DOHH2 (cell line): Measurements from ENCODE around the gene GPRC5C.

Experiments
- EZH2phosphoT487 ChIP-seq: fragments of 200-600 bp; sonication (generic); IDR thresholded peaks from 2 replicates; pipeline ENCODE4 v1.6.1; 2017; ENCODE audit warnings: borderline replicate concordance, mild to moderate bottlenecking, antibody characterized with exemption, low read length, moderate library complexity, mixed read lengths
- TF ChIP-seq, protein P1 (sequence below): fragments of 200-600 bp; sonication (generic); IDR thresholded peaks from one replicate; pipeline ENCODE4 v1.5.1; 2014; ENCODE audit warnings: antibody characterized with exemption, mild to moderate bottlenecking, low read depth, low read length; ENCODE audit not compliant: poor library complexity, severe bottlenecking

DNA sequence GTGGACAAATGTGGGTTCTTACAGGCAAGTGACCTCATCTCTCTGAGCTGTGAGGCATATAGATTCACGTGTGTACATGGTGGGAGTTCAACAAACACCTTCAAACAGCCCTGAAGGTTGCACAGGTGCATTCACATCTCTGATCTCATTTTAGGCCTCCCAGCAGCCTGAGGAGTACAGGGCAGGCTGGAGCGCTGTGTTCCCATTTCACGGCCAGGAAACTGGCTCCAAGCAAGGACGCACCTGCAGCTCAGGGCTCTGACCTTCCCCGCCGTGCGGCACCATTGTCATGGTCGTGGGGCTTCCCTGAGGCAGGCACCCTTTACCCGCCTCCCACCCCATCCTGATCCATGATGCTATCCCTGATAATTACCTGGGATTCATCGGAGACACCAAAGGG, 29.7 kb downstream of the GPRC5C start:
- TF ChIP-seq, protein P1, sequence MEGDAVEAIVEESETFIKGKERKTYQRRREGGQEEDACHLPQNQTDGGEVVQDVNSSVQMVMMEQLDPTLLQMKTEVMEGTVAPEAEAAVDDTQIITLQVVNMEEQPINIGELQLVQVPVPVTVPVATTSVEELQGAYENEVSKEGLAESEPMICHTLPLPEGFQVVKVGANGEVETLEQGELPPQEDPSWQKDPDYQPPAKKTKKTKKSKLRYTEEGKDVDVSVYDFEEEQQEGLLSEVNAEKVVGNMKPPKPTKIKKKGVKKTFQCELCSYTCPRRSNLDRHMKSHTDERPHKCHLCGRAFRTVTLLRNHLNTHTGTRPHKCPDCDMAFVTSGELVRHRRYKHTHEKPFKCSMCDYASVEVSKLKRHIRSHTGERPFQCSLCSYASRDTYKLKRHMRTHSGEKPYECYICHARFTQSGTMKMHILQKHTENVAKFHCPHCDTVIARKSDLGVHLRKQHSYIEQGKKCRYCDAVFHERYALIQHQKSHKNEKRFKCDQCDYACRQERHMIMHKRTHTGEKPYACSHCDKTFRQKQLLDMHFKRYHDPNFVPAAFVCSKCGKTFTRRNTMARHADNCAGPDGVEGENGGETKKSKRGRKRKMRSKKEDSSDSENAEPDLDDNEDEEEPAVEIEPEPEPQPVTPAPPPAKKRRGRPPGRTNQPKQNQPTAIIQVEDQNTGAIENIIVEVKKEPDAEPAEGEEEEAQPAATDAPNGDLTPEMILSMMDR: no peak
- no peak for TF ChIP-seq EZH2phosphoT487
